SU-DHL-6 (cell line): ENCODE results near the gene RHEB.

Experiments
- H2AFZ ChIP-seq: fragments of 200-600 bp; sonication (generic); 2 replicates; pipeline ENCODE4 v1.6.1; 2014; ENCODE audit warnings: low read depth, mild to moderate bottlenecking, moderate library complexity, mixed read lengths, antibody characterized with exemption, low read length; ENCODE audit not compliant: severe bottlenecking
- H3F3A ChIP-seq: fragments of 200-600 bp; shearing (Covaris generic); 2 replicates; pipeline ENCODE4 v1.6.0; 2016; ENCODE audit warnings: antibody characterized with exemption, mild to moderate bottlenecking; ENCODE audit not compliant: insufficient read depth
- H3K27ac ChIP-seq: fragments of 200-600 bp; sonication (generic); 2 replicates; pipeline ENCODE4 v1.5.1; 2016; ENCODE audit warnings: low read depth, mild to moderate bottlenecking, low read length, moderate library complexity, mixed read lengths
- H3K27me3 ChIP-seq: fragments of 200-600 bp; sonication (generic), shearing (Covaris generic); 2 replicates; pipeline ENCODE4 v1.6.0; 2014; ENCODE audit warnings: mild to moderate bottlenecking, low read length
- H3K36me3 ChIP-seq: fragments of 200-600 bp; sonication (generic); 2 replicates; pipeline ENCODE4 v1.6.1; 2014; ENCODE audit warnings: mild to moderate bottlenecking, low read length, mixed read lengths
- H3K4me2 ChIP-seq: fragments of 300-600, 200-600 bp; shearing (Covaris generic), sonication (generic); 2 replicates; pipeline ENCODE4 v1.6.0; 2014; ENCODE audit warnings: low read length, low read depth, mild to moderate bottlenecking; ENCODE audit not compliant: poor library complexity, severe bottlenecking
- H3K4me3 ChIP-seq: fragments of 200-600 bp; sonication (generic); 2 replicates; pipeline ENCODE4 v1.5.1; 2014; ENCODE audit warnings: antibody characterized with exemption, low read length, mild to moderate bottlenecking, mixed read lengths; ENCODE audit not compliant: insufficient read depth, poor library complexity, severe bottlenecking
- H3K79me2 ChIP-seq: fragments of 200-600 bp; sonication (generic); 2 replicates; pipeline ENCODE4 v1.6.1; 2014; ENCODE audit warnings: mild to moderate bottlenecking, low read length, moderate library complexity; ENCODE audit not compliant: insufficient read depth
- H3K9ac ChIP-seq: fragments of 200-600 bp; sonication (generic); 2 replicates; pipeline ENCODE4 v1.7.0; 2014; ENCODE audit warnings: mild to moderate bottlenecking, low read length
- H3K9me2 ChIP-seq: fragments of 200-600 bp; sonication (generic); replicated peaks from 2 replicates; pipeline ENCODE4 v1.6.1; 2014; ENCODE audit warnings: low read length; ENCODE audit not compliant: insufficient read depth
- H3K9me3 ChIP-seq: fragments of 200-600 bp; sonication (generic); 2 replicates; pipeline ENCODE4 v1.6.1; 2014; ENCODE audit warnings: low read length, mixed read lengths; ENCODE audit not compliant: insufficient read depth
- H4K20me1 ChIP-seq: fragments of 200-600 bp; sonication (generic); 2 replicates; pipeline ENCODE4 v1.6.1; 2014; ENCODE audit warnings: low read depth, mild to moderate bottlenecking, antibody characterized with exemption, low read length, moderate library complexity, mixed read lengths
- CTCF ChIP-seq: fragments of 200-600 bp; sonication (generic); IDR thresholded peaks from one replicate; pipeline ENCODE4 v1.5.1; 2017; ENCODE audit warnings: antibody characterized with exemption, mild to moderate bottlenecking, low read length, moderate library complexity; ENCODE audit not compliant: insufficient read depth, poor library complexity, severe bottlenecking
- EZH2phosphoT487 ChIP-seq: fragments of 200-600 bp; sonication (generic), shearing (Covaris generic); conservative IDR thresholded peaks from 2 replicates; pipeline ENCODE4 v1.6.1; 2018; ENCODE audit warnings: mild to moderate bottlenecking, antibody characterized with exemption, low read length, moderate library complexity, mixed read lengths

RHEB gene

DNA sequence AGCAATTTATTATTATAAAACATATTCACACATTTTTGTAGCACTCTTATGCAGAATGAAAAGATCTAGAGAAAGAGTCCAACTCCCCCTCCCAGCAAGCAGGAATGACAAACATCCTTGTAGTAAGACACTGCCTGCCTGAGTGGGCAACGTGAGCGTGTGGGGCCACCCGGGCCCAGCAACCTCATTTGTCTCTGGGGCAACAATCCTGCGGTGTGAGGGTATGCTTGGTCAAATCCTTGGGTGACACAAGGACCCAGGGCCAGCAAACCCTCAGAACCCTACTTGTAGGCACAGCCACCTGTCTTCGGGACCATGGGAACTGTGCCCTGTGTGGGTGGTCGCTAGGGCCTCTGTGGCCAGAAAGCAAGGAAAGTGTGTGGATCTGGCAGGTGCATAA is 10.7 kb downstream of the RHEB start:
- H3F3A ChIP-seq: no peaks in the 10 kb centered on the region
- no peak overlapping the region for H3K27ac ChIP-seq
- H3K36me3 ChIP-seq: no peaks in the 10 kb centered on the region
- H3K9ac ChIP-seq: no peak overlapping the region
- no peak overlapping the region for H3K4me3 ChIP-seq
- peaks cover 100% of the 10 kb centered on the region for H3K79me2 ChIP-seq
- TF ChIP-seq CTCF: no peak
- no peak for TF ChIP-seq EZH2phosphoT487
- no peaks in the 10 kb centered on the region for H3K27me3 ChIP-seq
- H3K4me2 ChIP-seq: no peak overlapping the region
- H3K9me3 ChIP-seq: no peaks in the 10 kb centered on the region
- no peaks in the 10 kb centered on the region for H3K9me2 ChIP-seq
- no peak overlapping the region for H2AFZ ChIP-seq
- H4K20me1 ChIP-seq: peaks cover 72% of the 10 kb centered on the region

DNA sequence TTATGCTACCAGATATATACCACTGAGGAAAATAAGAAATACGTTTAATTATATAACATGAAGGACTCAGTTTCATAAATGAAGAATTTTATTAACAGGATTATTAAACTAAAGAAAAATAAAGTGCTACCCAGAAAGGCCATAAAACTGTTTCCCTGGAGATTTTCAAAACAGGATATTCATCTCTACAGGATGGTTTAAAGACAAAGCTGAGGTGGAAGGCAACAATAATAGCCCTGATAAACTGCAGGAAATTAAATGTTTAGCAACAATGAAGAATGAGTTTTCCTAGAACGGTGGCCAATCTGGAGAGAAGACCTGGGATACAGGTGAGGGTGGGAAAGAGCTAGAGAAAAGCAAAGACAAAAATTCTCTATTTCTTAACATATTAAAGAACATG is 11.9 kb downstream of the RHEB start:
- Histone ChIP-seq H2AFZ (no peak overlapping the region), H3K36me3 (no peaks in the 10 kb centered on the region), H4K20me1 (peaks cover 70% of the 10 kb centered on the region), H3K9me3 (no peaks in the 10 kb centered on the region), H3K4me3 (no peak overlapping the region), H3K79me2 (peaks cover 100% of the 10 kb centered on the region), H3K9me2 (no peaks in the 10 kb centered on the region), H3F3A (no peaks in the 10 kb centered on the region), H3K4me2 (no peak overlapping the region), H3K27ac (no peak overlapping the region), H3K9ac (no peak overlapping the region), H3K27me3 (no peaks in the 10 kb centered on the region)
- no peak for TF ChIP-seq EZH2phosphoT487
- TF ChIP-seq CTCF: no peak

DNA sequence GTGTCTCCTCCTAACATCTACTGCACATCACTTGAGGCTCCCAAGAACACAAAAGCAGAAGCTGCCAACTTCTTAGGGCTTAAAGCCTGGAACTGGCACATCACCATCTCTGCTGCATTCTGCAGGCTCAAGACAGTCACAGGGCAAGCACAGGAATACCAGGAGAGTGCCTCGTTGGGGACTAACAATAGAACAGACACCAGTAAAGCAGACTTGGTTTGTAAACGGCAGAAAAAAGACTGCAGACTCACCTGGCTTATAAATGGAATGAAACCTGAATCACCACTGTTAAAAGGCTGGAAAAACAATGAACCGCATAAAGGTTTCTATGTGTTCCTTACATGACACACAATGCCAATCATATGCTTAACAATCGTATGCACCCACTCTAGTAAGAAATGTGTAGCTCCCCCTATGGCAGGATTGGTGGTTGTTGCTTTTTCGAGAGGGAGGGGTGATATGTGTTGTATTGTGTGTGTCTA is 12.8 kb downstream of the RHEB start:
- Histone ChIP-seq H3K9me2 (no peaks in the 10 kb centered on the region), H2AFZ (no peak overlapping the region), H3K27me3 (no peaks in the 10 kb centered on the region), H3K79me2 (peaks cover 100% of the 10 kb centered on the region), H3K27ac (no peak overlapping the region), H3K9ac (no peak overlapping the region), H3K36me3 (no peaks in the 10 kb centered on the region), H3K9me3 (no peaks in the 10 kb centered on the region), H3K4me3 (no peak overlapping the region), H4K20me1 (peaks cover 70% of the 10 kb centered on the region), H3K4me2 (no peak overlapping the region), H3F3A (no peaks in the 10 kb centered on the region)
- TF ChIP-seq CTCF: no peak
- no peak for TF ChIP-seq EZH2phosphoT487
